K562 (cell line): Measurements from ENCODE around the gene MAGIX.

Experiments
- FOSL1 ChIP-seq: fragments of 200-800 bp; sonication (Bioruptor generic); conservative IDR thresholded peaks from 2 replicates; pipeline ENCODE4 v1.6.1; 2016; ENCODE audit warnings: missing genetic modification characterization, missing compliant biosample characterization
- MYBL2 ChIP-seq, 2 experiments: fragments of 450-650 bp in 1 of 2; sonication (generic) in 1 of 2; formaldehyde crosslinking in 1 of 2; IDR thresholded peaks; 2 replicates each; pipeline versions ENCODE4 v1.6.1 to v1.8.1; 2017 to 2022; ENCODE audit warnings: borderline replicate concordance in 1 of 2, inconsistent platforms in 1 of 2, low read depth in 1 of 2, mild to moderate bottlenecking in 1 of 2, missing genetic modification reagents in 1 of 2, moderate library complexity in 1 of 2
- POU5F1 ChIP-seq: fragments of 150-350 bp; IDR thresholded peaks from 2 replicates; pipeline ENCODE4 v1.6.1; 2014; ENCODE audit warnings: borderline replicate concordance, low read length, low read depth, mild to moderate bottlenecking; ENCODE audit not compliant: partially characterized antibody

DNA sequence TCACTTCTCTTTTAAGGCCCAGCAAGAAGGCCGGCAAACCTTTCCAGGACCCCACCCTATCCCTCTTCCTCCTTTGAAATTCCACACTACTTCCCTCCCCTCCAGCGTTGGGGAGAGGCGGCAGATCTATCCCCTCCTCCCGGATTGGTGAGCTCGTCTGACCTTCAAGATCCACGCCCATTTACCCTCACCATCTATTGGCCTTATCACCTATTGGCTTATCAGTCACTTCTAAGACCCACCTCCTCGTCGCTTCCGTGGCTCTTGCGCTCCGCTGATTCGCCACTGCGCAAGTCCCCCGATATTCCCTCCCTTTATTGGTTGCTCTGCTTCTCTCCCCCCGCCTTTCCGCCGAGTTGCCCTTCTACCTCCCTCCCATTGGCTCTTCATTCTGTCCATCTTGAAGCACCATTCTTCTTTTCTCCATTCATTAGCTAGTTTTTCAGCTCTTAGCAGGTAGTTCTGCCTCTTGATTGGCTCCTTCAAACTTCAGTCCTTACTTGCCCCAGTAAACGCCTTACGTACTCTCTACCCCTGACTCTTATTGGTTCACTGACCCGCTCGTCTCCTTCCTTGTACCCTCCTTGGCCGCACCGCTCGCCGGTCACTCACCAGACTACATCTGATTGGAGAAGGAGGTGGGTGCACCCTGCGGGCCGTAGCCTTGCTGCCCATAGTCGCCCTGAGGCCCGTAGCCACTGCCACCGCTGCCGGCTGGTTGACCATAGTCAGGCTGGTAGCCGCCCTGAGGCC, 28.4 kb downstream of the MAGIX start:
- TF ChIP-seq FOSL1 (tag) (no peak), MYBL2 (IDR thresholded peaks at IDR 0.05; ENCODE audit: low read depth) (peak; percentile 77), MYBL2 (CRISPR knock-in tag; IDR thresholded peaks at IDR 0.05; ENCODE audit: borderline replicate concordance) (no peak), POU5F1 (no peak)
